GM21447 (cell line): Measurements from ENCODE around the gene COL20A1.
"Not testable (repeated sequence)": the region's sequence is repeated elsewhere in the genome, so short reads cannot be mapped to it uniquely, and the experiment has no call there.

Experiments used
- ATAC-seq: cut with Tn5 transposase; IDR thresholded peaks from one replicate; pipeline ENCODE4 v1.9.1; 2021; ENCODE audit not compliant: unreplicated experiment

Gene COL20A1

DNA sequence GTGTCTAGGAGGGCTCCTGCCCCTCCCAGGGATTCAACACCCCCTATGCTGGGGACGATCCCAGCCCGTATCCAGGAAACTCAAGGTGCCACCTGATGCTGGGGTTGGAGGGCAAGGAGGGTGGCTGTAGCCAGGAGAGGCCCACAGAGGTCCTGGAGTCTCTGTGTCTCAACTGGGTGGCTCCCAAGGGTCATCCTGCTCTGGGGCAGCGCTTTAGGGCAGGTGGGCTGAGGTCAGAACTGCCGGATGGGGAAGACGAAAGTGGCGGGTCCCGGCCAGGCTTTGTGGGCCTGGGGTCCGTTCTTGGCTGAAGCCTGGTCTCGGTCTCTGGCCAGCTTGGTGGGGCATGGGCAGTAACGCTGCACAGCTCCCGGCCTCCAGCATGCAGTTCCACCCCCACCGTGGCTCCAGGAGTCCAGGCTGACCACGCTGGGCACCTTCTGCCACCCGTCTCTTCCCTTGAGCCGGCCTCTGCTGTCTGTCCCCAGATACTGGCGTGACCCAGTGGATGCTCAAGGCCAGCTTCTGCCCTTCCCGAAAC, 2.8 kb upstream of the COL20A1 start:
- no peak for ATAC-seq

DNA sequence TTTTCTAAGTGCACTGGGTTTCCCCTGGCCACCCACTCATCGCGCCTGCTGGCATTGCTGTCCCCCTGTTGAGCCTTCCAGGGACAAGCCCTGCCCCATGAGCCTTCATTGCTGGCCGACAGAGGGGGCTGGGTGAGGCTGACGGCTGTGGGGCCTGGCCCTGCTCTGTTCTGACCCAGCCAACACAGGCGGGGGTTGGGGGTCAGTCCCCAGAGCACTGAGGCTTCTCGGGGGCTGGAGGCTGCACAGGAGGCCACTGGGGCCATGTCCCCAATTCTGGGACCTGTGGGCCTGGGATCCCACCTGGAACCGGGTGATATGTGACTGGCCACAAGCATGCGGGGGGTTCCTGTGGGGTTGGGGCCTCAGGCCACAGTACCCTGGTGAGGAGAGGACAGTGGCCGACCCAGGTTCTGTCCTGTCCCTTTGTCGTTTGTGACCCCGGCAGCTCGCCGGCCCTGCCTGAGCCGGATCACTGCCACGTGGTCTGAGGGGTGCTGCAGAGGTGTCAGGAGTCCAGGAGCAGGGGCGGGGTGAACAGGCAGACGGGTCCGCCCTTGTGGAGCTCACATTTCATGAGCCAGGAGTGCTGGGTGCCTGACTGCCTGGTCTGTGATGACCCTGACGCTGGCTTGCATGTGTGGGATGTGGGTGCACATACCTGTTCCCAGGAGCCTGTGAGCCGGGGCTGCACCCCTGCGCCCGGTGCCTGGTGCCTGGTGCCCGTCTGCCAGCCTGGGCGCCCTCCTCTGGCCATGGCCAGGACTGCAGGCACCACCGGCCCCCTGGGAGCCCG, 2.1 kb upstream of the COL20A1 start:
- no peak for ATAC-seq

DNA sequence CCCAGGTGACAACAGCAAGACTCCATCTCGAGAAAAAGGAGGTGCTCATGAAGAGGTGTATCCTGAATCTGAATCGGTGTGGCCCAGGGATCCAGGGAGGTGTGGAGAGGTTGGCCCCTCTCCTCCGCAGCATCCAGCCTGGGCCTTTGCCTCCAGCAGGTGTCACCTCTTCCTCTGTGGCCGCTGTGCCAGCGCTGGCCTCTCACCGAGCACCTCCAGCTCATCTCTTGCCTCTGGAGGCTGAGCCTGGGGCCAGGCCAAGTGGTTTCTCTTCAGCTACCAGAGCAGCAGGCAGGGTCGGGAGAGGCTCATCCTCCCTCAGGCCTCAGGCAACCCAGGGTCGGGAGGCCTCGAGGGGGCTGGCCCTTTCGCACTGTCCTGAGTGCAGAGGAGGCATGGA, 1.2 kb upstream of the COL20A1 start:
- ATAC-seq = no peak

DNA sequence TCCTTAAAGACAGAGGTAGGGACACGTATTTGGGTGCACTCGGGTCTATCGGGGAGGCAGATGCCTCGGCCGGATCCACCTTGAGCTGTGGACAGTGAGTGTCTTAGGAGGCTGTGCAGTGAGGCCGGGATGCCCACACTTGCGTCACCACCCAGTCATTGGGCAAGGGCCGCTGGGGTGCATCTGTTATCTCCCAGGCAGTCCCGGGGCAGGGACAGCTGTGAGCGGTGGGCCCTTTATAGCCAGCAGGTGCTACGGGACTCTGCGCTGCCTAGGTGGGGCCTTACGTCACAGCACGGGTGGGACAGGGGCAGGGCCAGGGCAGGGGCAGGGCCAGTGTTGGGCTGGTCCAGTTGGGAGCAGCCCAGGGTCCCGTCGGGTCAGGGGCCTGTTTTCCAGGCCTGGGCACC, 689 bp upstream of the COL20A1 start:
- no peak for ATAC-seq

DNA sequence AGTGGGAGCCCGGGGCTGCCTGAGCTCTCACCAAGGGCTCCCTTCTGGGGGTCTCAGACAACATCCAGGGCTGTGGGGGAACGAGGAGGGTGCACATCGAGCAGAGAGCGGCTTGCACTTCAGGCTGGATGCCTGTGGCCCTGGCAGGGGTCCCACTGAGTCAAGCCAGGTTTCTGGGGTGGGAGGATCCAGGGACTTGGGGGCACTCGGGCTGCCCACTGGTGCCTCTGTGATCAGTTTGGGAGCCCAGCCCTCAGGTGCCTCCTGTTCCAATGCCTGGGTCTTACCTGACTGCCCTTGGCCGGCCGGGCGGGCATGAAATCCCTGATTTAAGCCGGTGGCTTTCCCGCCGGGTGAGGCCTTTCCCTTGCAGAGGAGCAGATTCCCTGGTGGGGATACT, 470 bp downstream of the COL20A1 start:
- no peak for ATAC-seq

DNA sequence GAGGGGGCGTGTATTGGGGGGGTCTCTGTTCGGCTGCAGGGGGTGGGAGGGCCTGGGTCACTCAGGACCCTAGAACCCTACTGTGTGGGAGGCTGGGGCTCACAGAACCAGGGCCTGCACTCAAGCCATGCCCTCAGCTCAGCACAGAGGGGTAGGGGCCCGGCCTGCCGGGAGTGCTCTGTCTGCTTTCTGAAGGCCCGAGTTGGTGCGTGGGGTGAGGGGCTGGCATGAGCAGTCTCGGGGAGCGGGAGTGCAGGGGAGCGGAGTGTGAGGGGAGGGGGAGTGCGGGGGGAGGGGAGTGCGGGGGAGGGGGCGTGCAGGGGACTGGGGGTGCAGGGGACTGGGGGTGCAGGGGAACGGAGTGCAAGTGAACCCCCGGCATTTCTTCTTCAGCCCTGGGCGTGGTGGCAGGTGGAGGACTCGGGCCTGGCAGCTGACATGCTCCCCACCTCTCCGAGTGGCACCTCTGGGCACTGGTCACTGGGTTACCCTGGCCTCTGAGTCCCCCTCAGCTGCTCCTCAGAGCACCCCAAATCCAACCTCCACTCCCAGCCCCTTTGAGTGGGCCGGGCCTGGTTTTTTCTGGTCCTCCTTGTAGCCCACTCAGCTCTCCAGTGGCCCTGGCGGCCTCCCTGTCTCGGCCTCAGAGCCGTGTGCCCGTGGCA, 1.0 kb downstream of the COL20A1 start:
- no peak for ATAC-seq

DNA sequence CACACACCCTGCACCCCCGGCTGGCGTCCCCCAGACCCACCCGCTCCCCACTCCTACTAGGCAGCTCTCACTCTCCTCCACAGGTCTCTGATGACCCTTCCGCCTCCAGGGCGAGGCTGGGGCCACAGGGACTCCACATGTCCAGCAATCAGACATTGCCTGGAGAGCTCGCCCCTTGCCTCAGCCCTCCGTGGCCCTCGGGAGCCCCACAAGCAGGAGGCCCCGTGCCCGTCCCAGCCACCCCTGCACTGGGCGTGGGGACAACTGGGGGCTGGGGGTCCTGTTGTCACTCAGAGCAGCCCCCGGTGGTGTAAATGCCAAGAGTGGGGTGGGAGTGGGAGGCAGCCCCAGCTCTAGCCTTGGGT, 1.5 kb downstream of the COL20A1 start:
- no peak for ATAC-seq

DNA sequence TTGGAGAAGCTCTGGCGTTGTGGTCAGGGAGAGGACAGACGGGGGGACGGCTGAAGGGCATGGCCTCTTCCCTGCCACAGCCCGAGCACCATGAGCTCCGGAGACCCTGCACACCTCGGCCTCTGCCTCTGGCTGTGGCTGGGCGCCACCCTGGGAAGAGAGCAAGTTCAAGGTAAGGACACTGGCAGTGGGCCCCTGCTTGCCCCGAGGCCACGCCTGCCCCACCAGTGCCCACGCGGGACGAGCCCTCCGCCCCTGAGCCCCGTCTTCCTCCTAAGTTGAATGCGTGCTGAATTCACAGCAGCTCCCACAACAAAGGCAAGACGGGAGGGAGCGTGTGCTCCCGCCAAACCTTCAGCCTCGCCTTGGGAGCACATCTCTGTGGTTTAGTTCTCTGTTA, 2.0 kb downstream of the COL20A1 start:
- no peak for ATAC-seq

DNA sequence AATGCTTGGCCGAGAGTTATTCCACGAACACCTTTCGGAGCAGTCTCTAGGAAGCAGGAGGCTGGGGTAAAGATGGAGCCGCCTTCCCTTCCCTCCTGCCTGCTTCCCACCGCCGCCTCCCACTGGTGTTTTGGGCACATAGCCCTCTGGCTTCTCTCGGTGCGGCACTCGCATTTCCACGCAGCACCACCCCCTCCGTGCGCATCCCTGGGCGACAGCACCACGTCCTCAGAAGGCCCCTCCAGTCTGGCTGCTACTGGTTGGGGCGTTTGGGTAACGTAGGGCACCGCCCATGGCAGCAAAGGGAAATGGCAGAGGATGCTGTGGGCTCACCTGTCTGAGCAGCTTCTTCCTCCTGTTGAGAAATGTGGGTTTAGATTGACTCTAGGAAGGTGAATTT, 2.4 kb downstream of the COL20A1 start:
- no peak for ATAC-seq

DNA sequence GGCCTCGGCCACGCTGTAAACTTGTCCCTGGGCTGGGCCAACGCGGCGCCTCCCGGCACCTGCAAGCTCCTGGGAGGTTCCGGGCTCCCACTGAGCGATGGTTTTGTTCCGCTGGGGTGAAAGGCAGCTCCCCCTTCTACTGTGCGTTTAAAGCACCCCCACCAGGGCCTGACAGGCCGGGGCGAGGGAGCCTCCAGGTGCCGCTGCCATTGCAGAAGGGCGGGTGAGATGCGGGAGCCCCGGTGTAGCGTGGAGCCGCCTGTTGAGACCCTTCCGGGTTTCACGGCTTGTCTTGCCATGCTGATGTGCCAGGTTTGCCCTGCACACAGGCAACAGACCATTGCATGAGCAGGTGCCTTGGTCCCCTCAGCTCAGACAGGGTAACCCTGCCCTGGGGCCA, 2.9 kb downstream of the COL20A1 start:
- no peak for ATAC-seq

DNA sequence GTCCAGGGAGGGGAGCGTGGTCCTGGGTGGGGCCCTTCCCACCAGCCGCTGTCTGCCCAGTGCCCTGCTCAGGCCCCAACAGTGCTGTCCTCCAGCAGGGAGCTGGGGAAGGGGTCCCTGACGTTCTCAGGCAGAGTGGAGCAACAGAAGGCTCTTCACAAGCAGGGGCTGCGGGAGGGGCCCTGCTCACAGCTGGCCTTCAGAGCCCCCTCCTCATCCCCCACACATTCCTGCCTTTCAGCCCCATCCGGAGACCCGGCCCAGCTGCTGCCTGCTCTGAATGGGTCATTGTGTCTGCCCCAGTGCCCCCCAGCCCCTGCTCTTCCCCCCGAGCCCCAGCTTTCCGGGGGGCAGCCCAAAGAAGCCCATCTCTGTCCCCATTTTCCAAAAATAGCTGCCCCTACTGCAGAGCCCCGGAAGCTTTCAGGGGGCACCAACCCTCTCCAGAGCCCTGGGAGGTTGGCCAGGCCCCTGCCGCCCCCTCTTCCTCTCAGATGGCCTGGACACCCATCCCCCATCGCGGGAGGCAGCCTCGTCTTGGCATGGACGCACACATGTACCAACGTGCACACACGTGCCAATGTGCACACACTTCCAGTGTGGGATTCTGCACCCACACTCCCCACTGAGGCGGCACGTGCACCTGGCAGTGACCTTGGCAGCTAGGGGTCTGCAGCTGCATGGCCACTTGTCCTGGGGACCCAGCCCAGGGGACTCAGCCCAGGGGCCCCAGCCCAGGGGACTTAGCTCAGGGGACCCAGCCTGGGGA, 3.7 kb downstream of the COL20A1 start:
- ATAC-seq = no peak

DNA sequence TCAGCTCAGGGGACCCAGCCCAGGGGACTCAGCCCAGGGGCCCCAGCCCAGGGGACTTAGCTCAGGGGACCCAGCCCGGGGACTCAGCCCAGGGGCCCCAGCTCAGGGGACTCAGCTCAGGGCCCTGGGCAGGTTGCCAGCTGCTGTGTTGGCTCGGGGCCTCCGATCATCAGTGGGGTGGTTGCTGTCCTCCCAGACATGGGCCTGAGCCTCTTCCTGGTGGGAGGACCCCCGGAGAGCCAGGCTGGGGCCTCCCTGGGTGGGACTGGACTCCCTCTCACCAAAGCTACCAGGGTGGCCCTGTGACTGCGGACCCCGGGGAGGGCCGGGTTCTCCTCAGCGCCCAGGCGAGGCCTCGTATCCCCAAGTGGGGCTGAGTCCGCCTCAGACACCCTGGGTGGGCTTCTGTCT, 4.4 kb downstream of the COL20A1 start:
- ATAC-seq = no peak

DNA sequence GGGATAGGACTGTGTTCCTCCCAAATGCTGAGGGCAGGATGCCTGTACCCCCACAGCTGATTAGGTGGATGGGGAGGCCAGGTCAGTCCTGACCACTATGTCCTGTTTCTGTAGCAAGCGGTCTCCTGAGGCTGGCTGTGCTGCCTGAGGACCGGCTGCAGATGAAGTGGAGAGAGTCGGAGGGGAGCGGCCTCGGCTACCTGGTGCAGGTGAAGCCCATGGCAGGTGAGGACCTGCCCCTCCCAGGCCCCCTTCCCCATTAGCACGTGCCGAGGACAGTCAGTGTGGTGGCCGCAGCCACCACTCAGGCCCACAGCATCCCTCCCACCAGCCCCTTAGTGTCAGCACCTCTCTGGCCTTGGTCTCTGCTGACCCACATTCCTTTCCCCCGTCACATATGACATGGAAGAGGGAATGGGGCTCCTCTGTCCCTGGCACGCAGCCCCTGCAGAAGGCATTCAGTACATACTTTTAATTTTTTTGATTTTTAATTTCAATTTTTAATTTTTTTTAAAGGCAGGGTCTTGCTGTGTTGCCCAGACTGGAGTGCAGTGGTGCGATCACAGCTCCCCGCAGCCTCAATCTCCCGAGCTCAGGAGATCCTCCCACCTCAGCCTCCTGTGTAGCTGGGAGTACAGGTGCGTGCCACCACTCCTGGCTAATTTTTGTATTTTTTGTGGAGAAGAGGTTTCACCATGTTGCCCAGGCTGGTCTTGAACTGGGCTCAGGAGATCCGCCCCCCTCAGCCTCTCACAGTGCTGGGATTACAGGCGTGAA, 5.0 kb downstream of the COL20A1 start:
- no peak for ATAC-seq

DNA sequence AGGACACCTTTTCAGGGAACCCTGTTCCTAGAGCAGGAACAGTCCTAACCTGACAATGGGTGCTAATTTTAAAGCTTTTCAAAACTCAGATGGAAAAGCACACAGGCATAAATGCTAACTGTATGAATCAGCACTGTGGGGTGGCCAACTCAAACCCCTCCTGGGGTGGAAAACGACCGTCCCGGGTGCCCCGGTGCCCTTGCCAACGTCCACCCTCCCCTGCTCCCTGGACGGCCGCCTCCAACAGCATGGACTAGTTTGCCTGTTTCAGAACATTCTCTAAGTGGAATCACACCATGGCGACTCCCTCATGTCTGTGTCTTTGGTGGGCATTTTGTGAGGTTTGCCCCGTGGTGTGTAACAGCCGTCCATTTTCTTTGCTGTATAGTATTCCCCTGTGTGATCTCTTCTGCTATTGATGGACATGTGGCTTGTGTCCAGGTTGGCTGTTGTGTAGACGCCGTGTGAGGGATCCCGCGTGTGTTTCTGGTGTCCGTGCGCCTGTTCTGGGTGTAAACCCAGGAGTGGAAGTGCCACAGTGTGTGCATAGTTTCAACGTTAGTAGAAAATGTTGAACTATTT, 5.8 kb downstream of the COL20A1 start:
- no peak for ATAC-seq

DNA sequence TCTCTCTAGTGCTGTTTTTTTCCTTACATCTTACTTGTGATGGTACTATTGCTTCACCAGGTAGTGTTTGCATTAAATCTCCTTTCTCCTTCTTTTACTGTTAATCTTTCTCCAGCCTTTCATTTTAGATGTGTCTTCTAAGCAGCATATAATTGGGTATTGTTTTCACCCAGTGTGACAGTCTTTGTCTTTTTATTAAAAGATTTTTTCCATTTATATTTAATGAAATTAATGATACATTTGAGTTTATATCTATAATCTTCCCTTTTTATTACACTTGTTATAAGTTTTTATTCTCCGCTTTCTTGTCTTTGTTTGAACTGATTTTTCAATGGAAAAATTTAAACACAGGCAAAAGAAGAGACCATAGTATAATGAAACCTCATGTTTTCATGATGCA, 8.7 kb downstream of the COL20A1 start:
- ATAC-seq = no peak

DNA sequence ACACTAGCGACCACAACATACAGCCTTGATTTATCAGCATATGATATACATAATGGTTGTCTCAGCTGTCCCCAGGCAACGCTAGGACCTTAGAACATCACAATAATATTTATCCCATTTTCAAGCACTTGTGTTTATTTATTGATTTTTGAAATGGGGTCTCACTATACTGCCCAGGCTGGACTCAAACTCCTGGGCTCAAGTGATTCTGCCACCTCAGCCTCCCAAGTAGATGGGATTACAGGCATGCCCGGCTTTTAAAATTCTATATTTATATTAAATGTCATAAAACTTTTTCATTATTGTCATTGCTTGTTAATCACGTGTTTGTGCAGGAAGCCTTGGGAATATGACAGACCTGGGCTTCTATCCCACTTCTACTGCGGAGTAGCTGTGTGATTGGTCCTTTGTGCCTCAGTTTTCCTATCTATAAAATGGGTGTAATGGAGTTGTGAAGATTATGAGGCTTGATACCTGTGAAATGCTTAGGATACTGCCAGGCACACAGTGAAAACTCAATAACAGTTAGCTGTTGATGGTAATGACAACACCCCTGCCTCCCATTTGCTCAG, 10.2 kb downstream of the COL20A1 start:
- ATAC-seq = no peak

DNA sequence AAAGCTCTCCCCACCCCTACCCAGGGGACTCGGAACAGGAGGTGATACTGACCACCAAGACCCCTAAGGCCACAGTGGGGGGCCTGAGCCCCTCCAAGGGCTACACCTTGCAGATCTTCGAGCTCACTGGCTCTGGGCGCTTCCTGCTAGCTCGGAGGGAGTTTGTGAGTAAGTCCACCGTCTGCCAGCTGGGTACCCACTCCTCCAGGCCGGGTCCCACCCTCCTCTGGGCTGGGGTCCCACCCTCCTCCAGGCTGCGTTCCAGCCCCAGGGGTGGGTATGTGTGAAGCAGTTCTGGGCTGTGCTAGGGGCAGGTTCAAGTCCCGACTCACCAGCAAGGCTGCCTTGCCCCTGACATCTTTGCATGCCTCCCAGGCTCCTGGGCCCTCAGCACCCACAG, 12.4 kb downstream of the COL20A1 start:
- ATAC-seq = no peak

DNA sequence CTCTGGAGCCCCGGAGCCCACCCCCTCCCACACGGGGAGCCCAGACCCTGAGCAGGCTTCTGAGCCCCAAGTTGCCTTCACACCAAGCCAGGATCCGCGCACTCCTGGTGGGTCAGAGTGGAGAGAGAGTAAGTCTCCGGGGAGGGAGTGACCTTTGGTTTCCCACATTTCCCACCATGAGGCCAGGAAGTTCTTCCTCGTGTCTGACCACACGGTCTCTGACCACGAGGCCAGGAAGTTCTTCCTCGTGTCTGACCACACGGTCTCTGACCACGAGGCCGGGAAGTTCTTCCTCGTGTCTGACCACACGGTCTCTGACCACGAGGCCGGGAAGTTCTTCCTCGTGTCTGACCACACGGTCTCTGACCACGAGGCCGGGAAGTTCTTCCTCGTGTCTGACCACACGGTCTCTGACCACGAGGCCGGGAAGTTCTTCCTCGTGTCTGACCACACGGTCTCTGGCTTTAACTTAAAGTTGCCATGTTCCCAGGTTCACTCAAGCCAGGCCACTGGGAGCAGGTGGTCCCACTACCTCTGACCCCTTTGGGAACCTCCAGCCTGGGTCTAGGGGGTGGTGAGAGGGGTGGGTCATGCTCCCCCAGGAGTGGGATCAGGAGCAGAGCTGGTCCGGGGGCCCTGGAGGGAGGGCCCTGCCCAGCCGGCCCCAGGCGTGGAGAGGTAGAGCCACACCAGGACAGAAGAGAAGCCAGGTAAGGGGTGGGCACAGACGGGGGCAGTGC, 13.1 kb downstream of the COL20A1 start:
- not testable (repeated sequence) for ATAC-seq

DNA sequence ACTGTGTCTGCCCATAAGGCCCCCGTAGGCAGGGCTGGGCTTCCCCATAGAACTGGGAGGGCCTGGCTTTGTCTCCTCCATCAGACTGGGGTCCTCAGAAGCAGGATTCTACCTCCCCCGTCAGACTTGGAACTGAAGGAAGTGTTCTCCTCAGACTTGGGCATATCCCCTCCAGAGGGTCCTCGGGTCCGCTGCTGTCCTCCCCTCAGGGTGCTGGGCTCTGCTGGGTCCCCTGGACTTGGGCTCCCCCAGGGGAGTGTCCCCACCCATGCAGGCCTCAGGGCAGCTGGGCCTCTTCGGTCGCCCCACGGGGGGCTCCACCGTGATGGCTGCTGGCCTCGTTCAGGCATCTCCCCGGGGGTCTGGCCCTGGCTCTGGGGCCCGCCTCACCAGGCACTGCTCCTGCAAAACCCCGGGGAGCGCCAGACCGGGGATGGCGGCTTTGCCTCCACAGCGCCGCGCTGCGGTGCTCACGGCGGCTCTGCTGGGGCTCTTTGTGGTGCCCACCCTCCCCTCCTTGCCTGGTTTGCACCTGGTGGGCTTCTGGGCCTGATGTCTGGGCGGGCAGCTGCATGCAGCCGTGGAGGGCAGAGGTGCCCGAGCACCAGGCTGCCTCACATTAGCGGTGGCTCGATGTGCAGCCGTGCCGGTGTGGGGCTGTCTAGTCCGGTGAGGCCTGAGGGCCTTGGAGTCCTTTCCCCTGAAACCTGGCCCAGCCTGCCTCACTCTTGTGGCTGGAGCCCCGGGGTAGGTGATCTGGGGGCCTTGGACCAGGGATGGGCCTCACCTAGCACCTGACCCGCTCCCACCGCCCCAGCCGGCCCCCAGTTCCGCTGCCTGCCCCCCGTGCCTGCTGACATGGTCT, 13.9 kb downstream of the COL20A1 start:
- ATAC-seq = no peak
